ENCODE measurements around the gene TEAD1.

- TF ChIP-seq CTCF (IDR thresholded peaks at IDR 0.05) (no peak), REST (IDR thresholded peaks at IDR 0.05; ENCODE audit: insufficient read depth in 1 of 2, low read depth in 2 of 2, low read length in 1 of 2) (no peak), POLR2AphosphoS5 (IDR thresholded peaks at IDR 0.05; ENCODE audit: low read depth, low read length) (no peak)
These were observed 235.7 kb downstream of the TEAD1 start for GRCh38 chr11:12909879-12910278.
